Measurements from ENCODE around the gene FCN1. TPM values are rescaled to one million over a fixed set of nuclear protein-coding genes. Genes with fewer than 3 reads are reported as not detected.

FCN1 gene
- total and polyA plus RNA-seq, 2 of the 8 experiments (the other 6 are each of a cell fraction or from before 2014, with no cell fraction given), result not detected

GRCh38 chr9:134966697-134967546 is 49.2 kb upstream of the FCN1 start (continued):
- TF ChIP-seq GABPA (IDR thresholded peaks at IDR 0.05; ENCODE audit: borderline replicate concordance, insufficient read depth, low read length) (no peak), HDAC2 (IDR thresholded peaks at IDR 0.05; ENCODE audit: borderline replicate concordance in 1 of 2, low read depth in 2 of 2, low read length in 2 of 2) (no peak), TEAD4 (IDR thresholded peaks at IDR 0.05; ENCODE audit: low read depth, low read length) (no peak), TAF7 (optimal IDR thresholded peaks at IDR 0.05; ENCODE audit: borderline replicate concordance, low read depth, low read length) (no peak), HDAC6 (IDR thresholded peaks at IDR 0.05; ENCODE audit: low read depth, low read length) (no peak)

Data from H1 (cell line).